Erythroblast (primary cell): Measurements from ENCODE around the gene ACVR1B.
"Not testable (repeated sequence)": the region's sequence is repeated elsewhere in the genome, so short reads cannot be mapped to it uniquely, and the experiment has no call there.

Experiments used
- DNase-seq, 2 experiments: peaks; one replicate each; lab custom pipeline; 2025; lab: John Stamatoyannopoulos, UW
- GATA1 ChIP-seq: IDR thresholded peaks from 2 replicates; pipeline ENCODE4 v1.6.1; 2011; ENCODE audit warnings: low read depth, mild to moderate bottlenecking, control low read depth, low read length, moderate library complexity
- POLR2A ChIP-seq: IDR thresholded peaks from 2 replicates; pipeline ENCODE4 v1.6.1; 2011; ENCODE audit warnings: mild to moderate bottlenecking, low read length

ACVR1B gene

GRCh38 chr12:51960488-51960887 is 9.0 kb downstream of the ACVR1B start:
- TF ChIP-seq POLR2A (no peak), GATA1 (no peak)
- no peak for DNase-seq

- TF ChIP-seq GATA1 (no peak), POLR2A (no peak)
- DNase-seq, result no peak
Measured at GRCh38 chr12:51960890-51961289, 9.4 kb downstream of the ACVR1B start.

GRCh38 chr12:51961834-51962233 is 10.3 kb downstream of the ACVR1B start:
- DNase-seq, result no peak
- TF ChIP-seq POLR2A (no peak), GATA1 (no peak)

- TF ChIP-seq GATA1, result no peak
- no peak for TF ChIP-seq POLR2A
- no peak for DNase-seq
Measured at GRCh38 chr12:51962737-51963136, 11.2 kb downstream of the ACVR1B start.

- no peak for DNase-seq
- TF ChIP-seq GATA1 (no peak), POLR2A (no peak)
Measured at GRCh38 chr12:51963477-51963876, 12.0 kb downstream of the ACVR1B start.

GRCh38 chr12:51969643-51970042 is 18.1 kb downstream of the ACVR1B start:
- TF ChIP-seq POLR2A (no peak), GATA1 (no peak)
- no peak for DNase-seq

GRCh38 chr12:51970904-51971646 is 19.6 kb downstream of the ACVR1B start:
- DNase-seq, result peak; percentile 27 to 40
- no peak for TF ChIP-seq POLR2A
- TF ChIP-seq GATA1, result no peak

GRCh38 chr12:51971679-51972421 is 20.4 kb downstream of the ACVR1B start:
- TF ChIP-seq GATA1, result no peak
- TF ChIP-seq POLR2A, result no peak
- no peak for DNase-seq

GRCh38 chr12:51972422-51972812 is 20.9 kb downstream of the ACVR1B start:
- TF ChIP-seq GATA1 (no peak), POLR2A (no peak)
- peak; percentile 42 to 48 for DNase-seq

GRCh38 chr12:51972849-51973273 is 21.4 kb downstream of the ACVR1B start:
- TF ChIP-seq GATA1 (no peak), POLR2A (no peak)
- peak; percentile 65 to 87 for DNase-seq

GRCh38 chr12:51973560-51973959 is 22.1 kb downstream of the ACVR1B start:
- DNase-seq, result no peak
- TF ChIP-seq POLR2A (no peak), GATA1 (no peak)

GRCh38 chr12:51974646-51975045 is 23.1 kb downstream of the ACVR1B start:
- TF ChIP-seq GATA1, result no peak
- DNase-seq, result no peak

GRCh38 chr12:51975196-51975595 is 23.7 kb downstream of the ACVR1B start:
- TF ChIP-seq GATA1, result no peak
- no peak for TF ChIP-seq POLR2A
- no peak for DNase-seq

GRCh38 chr12:51976376-51977160 is 25.1 kb downstream of the ACVR1B start:
- TF ChIP-seq GATA1, result no peak
- no peak for TF ChIP-seq POLR2A
- no peak for DNase-seq

GRCh38 chr12:51977320-51977753 is 25.8 kb downstream of the ACVR1B start:
- TF ChIP-seq POLR2A (no peak), GATA1 (no peak)
- no peak for DNase-seq

GRCh38 chr12:51979306-51979705 is 27.8 kb downstream of the ACVR1B start:
- DNase-seq, result not testable (repeated sequence)
